Measurements from ENCODE around the gene CCDC85B. TPM values are rescaled to one million over a fixed set of nuclear protein-coding genes. Genes with fewer than 3 reads are reported as not detected.

The CCDC85B gene
- total and polyA plus RNA-seq, 2 of the 13 experiments (the other 11 are each of a cell fraction or from before 2014, with no cell fraction given): 8.2 to 19.5 TPM

- TF ChIP-seq ZNF142 (CRISPR knock-in tag; IDR thresholded peaks at IDR 0.05) (no peak; the same call in 1 of the 2 replicates), ZNF3 (CRISPR knock-in tag; IDR thresholded peaks at IDR 0.05) (no peak), ZNF136 (CRISPR knock-in tag; IDR thresholded peaks at IDR 0.05; ENCODE audit: low read depth) (no peak), HOXA7 (CRISPR knock-in tag; IDR thresholded peaks at IDR 0.05) (no peak), RFX3 (CRISPR knock-in tag; IDR thresholded peaks at IDR 0.05) (no peak), ZMAT5 (CRISPR knock-in tag; IDR thresholded peaks at IDR 0.05; ENCODE audit: borderline replicate concordance, low read depth) (peak; percentile 26; the same call in 1 of the 2 replicates), ZFP62 (CRISPR knock-in tag; IDR thresholded peaks at IDR 0.05) (no peak), ZC3H4 (CRISPR knock-in tag; IDR thresholded peaks at IDR 0.05; ENCODE audit: borderline replicate concordance) (0 out of 2 replicates have a peak, but pooled peaks have one; percentile 50), MAZ (IDR thresholded peaks at IDR 0.05; ENCODE audit: borderline replicate concordance, low read depth, low read length) (no peak), MAZ (CRISPR knock-in tag; IDR thresholded peaks at IDR 0.05; ENCODE audit: low read depth) (no peak), PCBP1 (IDR thresholded peaks at IDR 0.05; ENCODE audit: borderline replicate concordance, low read depth, low read length) (no peak), KLF13 (CRISPR knock-in tag; IDR thresholded peaks at IDR 0.05) (no peak), GMEB2 (CRISPR knock-in tag; IDR thresholded peaks at IDR 0.05; ENCODE audit: low read depth) (no peak), NCOA5 (CRISPR knock-in tag; IDR thresholded peaks at IDR 0.05) (no peak), ZNF563 (CRISPR knock-in tag; IDR thresholded peaks at IDR 0.05) (no peak), MXI1 (IDR thresholded peaks at IDR 0.05; ENCODE audit: borderline replicate concordance, low read depth, low read length) (peak; percentile 21; the same call in 1 of the 3 replicates), HIC2 (CRISPR knock-in tag; IDR thresholded peaks at IDR 0.05; ENCODE audit: low read depth) (no peak), ZNF414 (CRISPR knock-in tag; IDR thresholded peaks at IDR 0.05) (no peak), SKI (IDR thresholded peaks at IDR 0.05; ENCODE audit: partially characterized antibody) (no peak), TEAD2 (CRISPR knock-in tag; IDR thresholded peaks at IDR 0.05) (no peak)
Observed at GRCh38 chr11:65856689-65857499, 33.6 kb upstream of the CCDC85B start (continued).

Data from HepG2 (cell line).